Measurements from ENCODE around the gene PHLPP1. TPM values are rescaled to one million over a fixed set of nuclear protein-coding genes. Genes with fewer than 3 reads are reported as not detected.

The PHLPP1 gene
- total RNA-seq, 2 experiments from 2014 or later, result 6.8 to 7.1 TPM

- CTCF ChIA-PET, result no interaction called here
- H3K9me3 ChIP-seq (ENCODE audit: control insufficient read depth in 1 of 2, insufficient read depth in 1 of 2, low read length in 2 of 2), result peaks cover 0 to 6% of the 10 kb centered on the region in 2 experiments
- no peaks in the 10 kb centered on the region for H3K36me3 ChIP-seq (ENCODE audit: insufficient read depth, low read length)
- intact Hi-C loops (cut with DNase I, micrococcal nuclease), result no loop called here
- no peak for TF ChIP-seq CTCF (IDR thresholded peaks at IDR 0.05)
- H3K36me3 Mint-ChIP-seq (ENCODE audit: low read depth), result peaks cover 4% of the 10 kb centered on the region
- no peaks in the 10 kb centered on the region for H3K4me1 Mint-ChIP-seq (ENCODE audit: low read depth)
- H3K27me3 Mint-ChIP-seq, result no peaks in the 10 kb centered on the region
- H3K4me1 ChIP-seq (ENCODE audit: insufficient read depth, low read length), result no peaks in the 10 kb centered on the region
- ATAC-seq (ENCODE audit: poor library complexity) (no peak), DNase-seq (no peak)
- H3K4me3 Mint-ChIP-seq, result no peak overlapping the region
- no peak overlapping the region for H3K27ac Mint-ChIP-seq
- peaks cover 7% of the 10 kb centered on the region for H3K9me3 Mint-ChIP-seq
- POLR2A ChIA-PET, result no interaction called here
- no peak overlapping the region for H3K27ac ChIP-seq (ENCODE audit: low read depth in 1 of 2, low read length in 2 of 2)
- no peak overlapping the region for H3K4me3 ChIP-seq (ENCODE audit: low read length)
- no peaks in the 10 kb centered on the region for H3K27me3 ChIP-seq (ENCODE audit: control insufficient read depth in 1 of 2, insufficient read depth in 2 of 2, low read length in 2 of 2)
These were observed 14.4 kb downstream of the PHLPP1 start for GRCh38 chr18:62729487-62730386.

- no peak overlapping the region for H3K27ac ChIP-seq (ENCODE audit: low read depth in 1 of 2, low read length in 2 of 2)
- H3K4me1 ChIP-seq (ENCODE audit: insufficient read depth, low read length), result no peaks in the 10 kb centered on the region
- no peaks in the 10 kb centered on the region for H3K27me3 ChIP-seq (ENCODE audit: control insufficient read depth in 1 of 2, insufficient read depth in 2 of 2, low read length in 2 of 2)
- POLR2A ChIA-PET, result interaction anchor here (1.6 kb wide), 1 partner anchor 15 kb away, joined by 5 read pairs; no protein-coding TSS in a partner anchor
- CTCF ChIA-PET, result no interaction called here
- Mint-ChIP-seq H3K4me3 (no peak overlapping the region), H3K27me3 (no peaks in the 10 kb centered on the region), H3K9me3 (peaks cover 7% of the 10 kb centered on the region), H3K36me3 (ENCODE audit: low read depth) (peaks cover 4% of the 10 kb centered on the region), H3K27ac (no peak overlapping the region), H3K4me1 (ENCODE audit: low read depth) (no peaks in the 10 kb centered on the region)
- no peak for ATAC-seq (ENCODE audit: poor library complexity)
- no peaks in the 10 kb centered on the region for H3K36me3 ChIP-seq (ENCODE audit: insufficient read depth, low read length)
- H3K4me3 ChIP-seq (ENCODE audit: low read length), result no peak overlapping the region
- TF ChIP-seq CTCF (IDR thresholded peaks at IDR 0.05), result no peak
- DNase-seq, result peak in 1 of 14 experiments; percentile 12
- intact Hi-C loops (cut with DNase I, micrococcal nuclease), result no loop called here
- peaks cover 0 to 6% of the 10 kb centered on the region in 2 experiments for H3K9me3 ChIP-seq (ENCODE audit: control insufficient read depth in 1 of 2, insufficient read depth in 1 of 2, low read length in 2 of 2)
These were observed 15.6 kb downstream of the PHLPP1 start for GRCh38 chr18:62730941-62731340.

GRCh38 chr18:62732617-62733016, 17.3 kb downstream of the PHLPP1 start:
- Histone ChIP-seq H3K36me3 (ENCODE audit: insufficient read depth, low read length) (no peaks in the 10 kb centered on the region), H3K9me3 (ENCODE audit: control insufficient read depth in 1 of 2, insufficient read depth in 1 of 2, low read length in 2 of 2) (peaks cover 0 to 6% of the 10 kb centered on the region in 2 experiments), H3K4me1 (ENCODE audit: insufficient read depth, low read length) (no peaks in the 10 kb centered on the region), H3K27ac (ENCODE audit: low read depth in 1 of 2, low read length in 2 of 2) (no peak overlapping the region), H3K27me3 (ENCODE audit: control insufficient read depth in 1 of 2, insufficient read depth in 2 of 2, low read length in 2 of 2) (no peaks in the 10 kb centered on the region), H3K4me3 (ENCODE audit: low read length) (no peak overlapping the region)
- Mint-ChIP-seq H3K4me3 (no peak overlapping the region), H3K27me3 (no peaks in the 10 kb centered on the region), H3K4me1 (ENCODE audit: low read depth) (no peaks in the 10 kb centered on the region), H3K27ac (no peak overlapping the region), H3K36me3 (ENCODE audit: low read depth) (peaks cover 4% of the 10 kb centered on the region), H3K9me3 (peaks cover 9% of the 10 kb centered on the region)
- DNase-seq, result no peak
- CTCF ChIA-PET, result no interaction called here
- intact Hi-C loops (cut with DNase I, micrococcal nuclease), result no loop called here
- no peak for TF ChIP-seq CTCF (IDR thresholded peaks at IDR 0.05)
- POLR2A ChIA-PET, result no interaction called here
- no peak for ATAC-seq (ENCODE audit: poor library complexity)
